Measurements from ENCODE around the gene MGME1.

The MGME1 gene

DNA sequence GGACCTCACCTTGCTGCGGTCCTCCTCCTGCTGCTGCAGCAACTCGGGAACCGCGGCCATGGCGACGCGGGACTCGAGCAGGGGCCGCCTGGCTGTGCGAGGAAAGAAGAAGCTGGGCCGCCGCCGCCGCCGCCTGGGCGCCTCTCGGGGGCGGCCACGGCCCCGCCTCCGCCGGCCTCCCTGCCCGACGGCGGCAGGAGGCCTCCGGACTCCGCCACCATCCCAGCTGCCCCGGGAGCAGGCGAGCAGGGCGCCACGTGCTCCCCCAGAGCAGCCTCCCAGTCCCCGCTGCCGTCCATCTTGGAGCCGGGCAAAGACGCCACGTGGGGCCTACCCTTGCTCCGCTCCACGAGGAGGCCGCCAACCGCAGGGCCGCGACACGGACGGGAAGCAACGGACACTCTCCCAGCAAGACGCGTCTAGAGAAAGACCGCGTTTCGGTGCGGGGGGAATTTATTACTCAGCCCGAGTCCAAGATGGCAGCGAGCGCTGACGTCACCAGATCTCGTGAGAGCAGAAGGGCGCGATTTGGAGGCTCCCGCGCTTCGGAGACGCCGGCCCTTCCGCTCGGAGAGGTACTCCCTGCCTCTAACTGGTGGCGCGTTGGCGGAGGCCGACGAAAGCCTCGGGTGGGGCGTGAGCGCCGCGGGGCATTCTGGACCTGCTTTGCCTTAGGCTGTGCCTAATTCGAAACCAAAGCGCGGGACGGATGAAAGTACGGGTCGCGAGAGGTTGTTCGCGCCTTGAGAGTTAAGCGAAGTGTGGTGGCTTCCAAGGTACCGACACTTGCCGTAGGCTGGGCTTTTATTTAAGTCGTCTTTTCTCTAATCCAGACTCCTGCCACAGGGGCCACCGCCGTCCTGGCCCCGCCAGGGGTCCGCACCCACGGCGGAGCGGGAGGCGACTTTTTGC is at the start of gene MGME1, which contains the start of gene SNX5:
TSS of gene MGME1 (plus strand) at position 653 of the 912 bp plus-strand sequence. CDS start 842 bp downstream, outside the sequence.
TSS of gene SNX5 (minus strand) at position 429 of the 912 bp plus-strand sequence. CDS start at position 60, 369 bp downstream.
- DNase-seq: peak; percentile 98 to 99

DNA sequence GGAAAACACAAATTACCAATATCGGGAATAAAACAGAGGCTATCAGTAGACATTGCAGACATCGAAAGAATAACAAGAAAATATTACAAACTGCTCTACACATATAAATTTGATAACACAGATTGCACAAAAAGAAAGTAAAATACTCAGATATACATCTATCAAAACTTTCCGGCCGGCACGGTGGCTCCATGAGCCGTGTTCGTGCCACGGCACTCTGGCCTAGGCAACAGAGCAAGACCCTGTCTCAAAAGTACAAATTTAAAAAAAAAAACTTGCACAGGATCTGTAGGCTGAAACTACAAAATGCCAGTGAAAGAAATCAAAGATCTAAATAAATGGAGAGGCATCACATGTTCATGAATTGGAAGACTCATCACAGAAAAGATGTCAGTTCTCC is 49.7 kb upstream of the MGME1 start:
- no peak for DNase-seq

GRCh38 chr20:17921774-17922173 is 47.0 kb upstream of the MGME1 start:
- DNase-seq: no peak

DNA sequence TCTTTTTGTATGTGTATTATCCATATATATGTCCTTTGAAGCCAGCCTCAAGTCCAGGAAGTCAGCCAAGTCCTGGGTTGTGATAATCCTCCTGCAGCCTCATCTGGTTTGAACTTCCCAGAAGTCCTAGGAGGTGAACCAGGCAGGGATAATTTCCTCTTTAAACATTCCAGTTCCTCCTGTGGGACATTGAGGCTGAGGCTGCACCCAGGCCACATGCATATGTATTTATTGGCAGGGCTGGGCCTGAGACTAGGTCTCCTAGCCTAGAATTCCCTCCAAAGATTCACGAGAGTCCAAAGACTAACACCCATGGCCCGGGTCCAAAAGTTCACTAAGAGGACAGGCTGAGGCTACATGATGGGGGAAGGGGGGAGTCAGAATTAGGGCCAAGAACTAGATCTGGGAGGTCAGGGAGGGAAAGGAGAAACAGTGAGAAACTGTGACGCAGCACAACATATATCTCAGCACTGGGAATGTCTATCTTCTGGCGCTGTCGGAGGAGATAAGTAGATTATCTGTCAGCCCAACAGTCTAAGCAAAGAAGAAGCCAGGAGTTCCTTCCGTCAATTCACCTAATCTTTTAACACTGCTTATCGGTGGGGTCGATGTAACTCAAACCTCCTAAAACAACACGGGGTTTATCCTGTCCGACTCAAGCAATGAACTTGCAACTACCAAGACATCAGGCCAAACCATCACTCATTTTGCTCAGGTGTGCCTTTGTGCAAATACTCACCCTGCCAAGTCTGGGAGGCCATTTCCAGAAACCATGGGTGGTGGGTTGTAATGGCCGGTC is 43.5 kb upstream of the MGME1 start:
- no peak for DNase-seq

DNA sequence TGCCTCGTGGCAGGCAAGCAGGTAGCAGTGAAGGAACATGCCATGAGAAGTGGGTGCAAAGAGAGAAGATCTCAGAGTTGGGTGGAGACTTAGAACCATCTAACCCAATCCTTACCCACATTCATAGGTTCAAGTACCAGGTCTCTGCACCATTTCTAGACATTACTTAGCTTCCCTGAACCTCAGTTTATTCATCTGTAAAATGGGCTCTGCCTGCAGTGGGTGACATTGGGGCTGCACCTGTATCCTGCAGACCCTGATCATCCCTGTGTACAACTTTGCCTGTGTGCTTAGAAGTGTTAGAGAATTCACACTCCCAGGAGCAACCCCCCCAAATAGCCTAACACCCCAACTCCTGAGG is 42.9 kb upstream of the MGME1 start:
- no peak for DNase-seq

GRCh38 chr20:17928211-17928611 is 40.6 kb upstream of the MGME1 start:
- no peak for DNase-seq

- DNase-seq: no peak
Measured at GRCh38 chr20:17928633-17929311, 40.0 kb upstream of the MGME1 start.

DNA sequence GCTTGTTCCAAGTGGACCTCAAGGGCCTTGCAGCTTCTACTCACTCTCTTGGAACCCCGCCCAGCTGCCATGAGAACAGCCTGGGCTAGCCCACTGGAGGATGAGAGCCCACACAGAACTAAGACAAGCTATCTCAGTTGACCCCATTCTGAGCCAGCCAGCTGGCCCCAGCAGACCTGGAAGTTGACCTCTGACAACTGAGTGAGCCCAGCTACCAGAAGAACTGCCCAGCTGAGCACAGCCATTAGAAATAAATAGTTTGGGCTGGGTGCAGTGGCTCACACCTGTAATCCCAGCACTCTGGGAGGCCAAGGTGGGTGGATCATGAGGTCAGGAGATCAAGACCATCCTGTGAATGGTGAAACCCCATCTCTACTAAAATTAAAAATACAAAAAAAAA is 37.3 kb upstream of the MGME1 start:
- DNase-seq: no peak

DNA sequence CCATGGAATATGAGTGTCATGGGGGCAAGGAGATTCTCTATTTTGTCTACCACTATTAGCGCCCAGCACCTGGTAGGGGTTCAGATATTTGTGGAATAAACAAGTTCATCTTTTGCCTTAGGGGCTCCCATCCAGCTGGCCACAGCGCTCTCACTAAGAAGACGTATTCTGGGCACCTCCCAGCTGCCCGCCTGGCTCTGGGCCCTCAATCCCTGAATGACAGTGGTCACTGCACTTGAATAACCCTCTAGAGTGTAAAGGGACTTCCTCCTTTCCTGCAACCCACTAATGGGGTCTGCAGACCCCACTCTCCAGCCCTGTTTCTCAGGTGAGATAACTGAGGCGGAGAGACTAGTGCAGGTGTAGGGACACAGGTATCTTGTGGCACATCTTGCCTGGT is 36.4 kb upstream of the MGME1 start:
- DNase-seq: no peak

GRCh38 chr20:17933121-17933520 is 35.7 kb upstream of the MGME1 start:
- DNase-seq: no peak

- DNase-seq: no peak
Measured at GRCh38 chr20:17933711-17934110, 35.1 kb upstream of the MGME1 start.

- no peak for DNase-seq
Measured at GRCh38 chr20:17934141-17934862, 34.5 kb upstream of the MGME1 start.

DNA sequence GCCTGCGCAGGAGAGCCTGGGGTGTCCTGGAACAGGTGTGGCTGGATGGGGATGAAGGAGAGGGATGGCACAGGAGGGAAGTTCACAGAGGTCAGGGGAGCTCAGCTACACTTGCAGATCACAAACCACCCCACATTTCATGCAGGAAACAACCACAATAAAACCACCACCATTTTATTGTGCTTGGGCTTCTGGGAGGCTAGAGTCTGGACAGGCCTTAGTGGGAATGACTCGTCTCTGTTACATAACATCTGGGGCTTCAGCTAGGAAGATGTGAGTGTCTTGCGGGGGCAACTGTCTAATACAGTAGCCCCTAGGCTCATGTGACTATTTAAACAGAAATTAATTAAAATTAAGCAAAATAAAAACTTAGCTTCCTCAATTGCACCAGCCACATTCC is 33.6 kb upstream of the MGME1 start:
- no peak for DNase-seq

- DNase-seq: no peak
Measured at GRCh38 chr20:17935761-17936160, 33.1 kb upstream of the MGME1 start.

DNA sequence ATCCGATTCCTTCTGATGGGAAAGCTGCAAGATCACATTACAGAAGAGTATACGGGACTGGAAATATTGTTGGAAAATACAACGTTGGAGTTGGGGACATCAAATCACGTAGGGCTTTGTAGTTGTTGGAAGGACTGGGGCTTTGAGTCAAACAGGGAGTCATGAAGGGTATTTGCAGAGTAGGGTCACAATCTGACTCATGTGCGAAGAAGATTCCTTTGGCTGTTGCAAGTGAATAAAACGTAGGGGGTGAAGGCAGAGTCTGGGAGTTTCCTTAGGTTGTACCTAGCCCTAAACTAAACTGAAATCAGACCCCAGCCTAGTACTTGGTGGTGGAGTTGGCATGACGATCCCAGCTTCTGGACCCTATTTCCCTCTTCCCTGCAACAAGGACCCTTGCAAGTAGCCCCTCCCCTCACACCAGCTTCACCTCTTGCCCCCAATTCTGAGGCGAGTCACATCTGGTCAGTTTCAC is 32.5 kb upstream of the MGME1 start:
- no peak for DNase-seq

GRCh38 chr20:17936761-17937732 is 31.8 kb upstream of the MGME1 start:
- DNase-seq: no peak

DNA sequence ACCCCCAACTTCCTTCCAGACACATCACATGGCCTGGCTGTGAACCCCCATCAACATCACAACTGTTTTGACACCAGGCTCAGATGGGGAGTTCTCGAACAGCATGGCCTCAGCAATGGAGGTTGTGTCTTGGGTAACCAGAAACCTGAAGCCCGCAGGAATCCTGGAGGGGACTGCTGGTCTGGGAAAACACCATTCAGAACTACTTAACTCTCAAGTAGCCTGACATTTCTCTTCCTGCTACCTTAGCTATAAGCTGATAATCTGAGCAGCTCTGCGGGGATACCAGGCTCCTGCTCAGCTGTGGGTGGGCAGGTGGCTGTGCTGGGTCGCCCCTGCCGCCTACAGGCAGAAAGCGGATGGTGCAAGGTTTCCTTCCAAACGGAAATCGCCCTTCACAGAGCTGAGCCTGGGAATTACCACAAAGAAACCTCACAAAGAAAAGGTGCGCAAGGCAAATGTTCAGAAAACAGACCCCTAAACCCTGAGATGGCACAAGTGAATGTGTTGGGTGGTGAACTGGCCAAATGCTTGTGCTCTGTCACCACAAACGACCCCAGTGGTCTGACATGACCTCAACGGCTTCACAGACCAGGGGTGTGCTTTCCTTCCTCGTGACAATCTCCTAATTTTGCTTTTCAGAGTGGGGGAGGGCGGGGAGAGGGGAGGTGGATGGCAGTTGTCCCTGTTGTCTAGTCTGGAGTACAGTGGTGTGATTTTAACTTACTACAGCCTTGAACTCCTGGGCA is 29.8 kb upstream of the MGME1 start:
- DNase-seq: peak; percentile 58 to 91

GRCh38 chr20:17939622-17940223 is 29.1 kb upstream of the MGME1 start:
- peak in 1 of 2 experiments; percentile 44 for DNase-seq

GRCh38 chr20:17940224-17940971 is 28.4 kb upstream of the MGME1 start:
- peak in 1 of 2 experiments; percentile 32 for DNase-seq

Measured in NCI-H524 (cell line).